ENCODE data around the gene FKBP8. TPM values are rescaled to one million over a fixed set of nuclear protein-coding genes. Genes with fewer than 3 reads are reported as not detected.
A peak's percentile ranks its signal among the peaks of the same experiment; 100 is the strongest.
"Not testable (repeated sequence)": the region's sequence is repeated elsewhere in the genome, so short reads cannot be mapped to it uniquely, and the experiment has no call there.

The FKBP8 gene
- 216 and 253 TPM in 2 replicates for total RNA-seq

- peak; percentile 93 for DNase-seq
Observed at GRCh38 chr19:18542941-18543813, at the start of gene FKBP8. Gene FKBP8 (minus strand): TSS chr19:18543573. CDS start chr19:18541970, 1,603 bp downstream.

GRCh38 chr19:18592732-18593131 is 49.4 kb upstream of the FKBP8 start:
- DNase-seq = not testable (repeated sequence)

GRCh38 chr19:18591735-18592385 is 48.5 kb upstream of the FKBP8 start:
- no peak for DNase-seq

GRCh38 chr19:18590273-18591272 is 47.2 kb upstream of the FKBP8 start:
- DNase-seq = peak; percentile 64

- DNase-seq = peak; percentile 80
Observed at GRCh38 chr19:18589380-18590272, 46.3 kb upstream of the FKBP8 start.

- peak; percentile 87 for DNase-seq
Observed at GRCh38 chr19:18588611-18589379, 45.4 kb upstream of the FKBP8 start, which contains the start of gene REX1BD. Gene REX1BD (plus strand): TSS chr19:18588798. CDS start chr19:18588802, 4 bp downstream.

GRCh38 chr19:18587962-18588610 is 44.7 kb upstream of the FKBP8 start:
- no peak for DNase-seq

GRCh38 chr19:18587561-18587960 is 44.2 kb upstream of the FKBP8 start:
- no peak for DNase-seq

GRCh38 chr19:18586306-18586705 is 42.9 kb upstream of the FKBP8 start:
- DNase-seq = no peak

- DNase-seq = no peak
Observed at GRCh38 chr19:18580311-18580710, 36.9 kb upstream of the FKBP8 start.

GRCh38 chr19:18577365-18577914 is 34.1 kb upstream of the FKBP8 start:
- DNase-seq = no peak

- no peak for DNase-seq
Observed at GRCh38 chr19:18576383-18576782, 33.0 kb upstream of the FKBP8 start.

- no peak for DNase-seq
Observed at GRCh38 chr19:18574691-18575291, 31.4 kb upstream of the FKBP8 start.

- DNase-seq = peak; percentile 98
Observed at GRCh38 chr19:18571564-18572344, 28.4 kb upstream of the FKBP8 start, which contains the start of gene UBA52. Gene UBA52 (plus strand): TSS chr19:18571857. CDS start chr19:18573301, 1,444 bp downstream.

- no peak for DNase-seq
Observed at GRCh38 chr19:18568367-18568766, 25.0 kb upstream of the FKBP8 start.

- no peak for DNase-seq
Observed at GRCh38 chr19:18566953-18567352, 23.6 kb upstream of the FKBP8 start.

- DNase-seq = peak; percentile 93
Observed at GRCh38 chr19:18562086-18562485, 18.7 kb upstream of the FKBP8 start.

- DNase-seq = no peak
Observed at GRCh38 chr19:18559685-18560084, 16.3 kb upstream of the FKBP8 start.
